Parathyroid adenoma (tissue), 2 donors: Measurements from ENCODE around the gene CLSTN2.

Source experiments
- H2AFZ ChIP-seq: fragments of 300-600 bp; sonication (generic); one replicate; pipeline ENCODE4 v1.7.0; 2017; ENCODE audit warnings: antibody characterized with exemption, mild to moderate bottlenecking
- H3K27ac ChIP-seq: fragments of 300-600 bp; sonication (generic); one replicate; pipeline ENCODE4 v1.7.0; 2017
- H3K27me3 ChIP-seq: fragments of 300-600 bp; sonication (generic); one replicate; pipeline ENCODE4 v1.7.0; 2017; ENCODE audit warnings: low read length; ENCODE audit not compliant: control insufficient read depth, insufficient read depth
- H3K36me3 ChIP-seq: fragments of 300-600 bp; sonication (generic); one replicate; pipeline ENCODE4 v1.7.0; 2017; ENCODE audit warnings: low read length; ENCODE audit not compliant: control insufficient read depth, insufficient read depth
- H3K4me1 ChIP-seq: fragments of 300-600 bp; sonication (generic); one replicate; pipeline ENCODE4 v1.7.0; 2017; ENCODE audit warnings: control low read depth
- H3K4me2 ChIP-seq: fragments of 300-600 bp; sonication (generic); one replicate; pipeline ENCODE4 v1.7.0; 2017; ENCODE audit warnings: low read length
- H3K4me3 ChIP-seq: fragments of 300-600 bp; sonication (generic); one replicate; pipeline ENCODE4 v1.7.0; 2017; ENCODE audit warnings: low read depth, low read length
- H3K79me2 ChIP-seq: fragments of 300-600 bp; sonication (generic); one replicate; pipeline ENCODE4 v1.7.0; 2017; ENCODE audit warnings: control low read depth
- H3K9ac ChIP-seq: fragments of 300-600 bp; sonication (generic); one replicate; pipeline ENCODE4 v1.7.0; 2017; ENCODE audit warnings: mild to moderate bottlenecking
- H3K9me3 ChIP-seq: fragments of 300-600 bp; sonication (generic); one replicate; pipeline ENCODE4 v1.7.0; 2017; ENCODE audit warnings: low read length; ENCODE audit not compliant: control insufficient read depth
- TF ChIP-seq, protein P1 (sequence below): fragments of 300-600 bp; sonication (generic); IDR thresholded peaks from one replicate; pipeline ENCODE4 v1.7.0; 2017; ENCODE audit warnings: antibody characterized with exemption, mild to moderate bottlenecking
- donor health status: primary hyperparathyroidism.

Gene CLSTN2

DNA sequence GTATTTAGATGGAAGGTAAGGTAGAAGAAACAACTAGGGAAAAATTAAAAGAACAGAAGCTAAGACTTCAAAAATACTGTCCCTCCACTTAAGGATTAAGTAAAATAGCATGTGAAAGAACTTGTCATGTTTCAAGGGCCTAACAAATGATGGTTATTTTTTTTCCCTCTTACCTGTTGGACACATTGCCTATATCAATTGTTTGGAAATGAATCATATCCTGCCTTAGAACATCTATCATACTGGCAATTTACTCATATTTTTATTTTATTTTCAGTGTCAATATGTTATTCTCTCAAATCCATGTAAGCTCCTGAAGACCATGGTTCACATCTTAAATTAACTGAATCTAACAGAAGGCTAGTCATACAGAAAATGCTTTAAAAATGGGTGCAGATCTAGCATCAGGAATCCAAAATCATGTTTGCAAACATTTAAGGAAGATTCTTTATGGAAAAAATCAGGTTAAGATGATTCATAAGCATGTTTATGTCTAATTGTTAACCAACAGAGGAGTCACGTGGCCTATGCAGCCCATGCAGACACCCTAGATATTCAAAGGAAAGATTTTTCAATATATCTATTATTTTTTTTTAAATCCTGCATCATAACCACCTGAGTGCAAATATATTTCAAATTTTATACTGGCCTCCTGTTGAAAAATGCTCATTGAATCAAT lies 607.1 kb downstream of the CLSTN2 start:
- TF ChIP-seq, protein P1, sequence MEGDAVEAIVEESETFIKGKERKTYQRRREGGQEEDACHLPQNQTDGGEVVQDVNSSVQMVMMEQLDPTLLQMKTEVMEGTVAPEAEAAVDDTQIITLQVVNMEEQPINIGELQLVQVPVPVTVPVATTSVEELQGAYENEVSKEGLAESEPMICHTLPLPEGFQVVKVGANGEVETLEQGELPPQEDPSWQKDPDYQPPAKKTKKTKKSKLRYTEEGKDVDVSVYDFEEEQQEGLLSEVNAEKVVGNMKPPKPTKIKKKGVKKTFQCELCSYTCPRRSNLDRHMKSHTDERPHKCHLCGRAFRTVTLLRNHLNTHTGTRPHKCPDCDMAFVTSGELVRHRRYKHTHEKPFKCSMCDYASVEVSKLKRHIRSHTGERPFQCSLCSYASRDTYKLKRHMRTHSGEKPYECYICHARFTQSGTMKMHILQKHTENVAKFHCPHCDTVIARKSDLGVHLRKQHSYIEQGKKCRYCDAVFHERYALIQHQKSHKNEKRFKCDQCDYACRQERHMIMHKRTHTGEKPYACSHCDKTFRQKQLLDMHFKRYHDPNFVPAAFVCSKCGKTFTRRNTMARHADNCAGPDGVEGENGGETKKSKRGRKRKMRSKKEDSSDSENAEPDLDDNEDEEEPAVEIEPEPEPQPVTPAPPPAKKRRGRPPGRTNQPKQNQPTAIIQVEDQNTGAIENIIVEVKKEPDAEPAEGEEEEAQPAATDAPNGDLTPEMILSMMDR = no peak
- Histone ChIP-seq H3K9me3 (no peaks in the 10 kb centered on the region), H3K4me2 (no peak overlapping the region), H3K27ac (no peak overlapping the region), H3K27me3 (no peaks in the 10 kb centered on the region), H3K79me2 (no peaks in the 10 kb centered on the region), H3K36me3 (no peaks in the 10 kb centered on the region), H2AFZ (no peak overlapping the region), H3K4me3 (no peak overlapping the region), H3K4me1 (no peaks in the 10 kb centered on the region), H3K9ac (no peak overlapping the region)

- Histone ChIP-seq H2AFZ (no peak overlapping the region), H3K36me3 (no peaks in the 10 kb centered on the region), H3K4me2 (no peak overlapping the region), H3K9ac (no peak overlapping the region), H3K27ac (no peak overlapping the region), H3K4me3 (no peak overlapping the region), H3K4me1 (no peaks in the 10 kb centered on the region), H3K9me3 (no peaks in the 10 kb centered on the region), H3K27me3 (no peaks in the 10 kb centered on the region), H3K79me2 (no peaks in the 10 kb centered on the region)
- TF ChIP-seq, protein P1 = no peak
These were observed 610.2 kb downstream of the CLSTN2 start for GRCh38 chr3:140545197-140545596.

- H3K27me3 ChIP-seq = no peaks in the 10 kb centered on the region
- H3K4me1 ChIP-seq = no peaks in the 10 kb centered on the region
- H3K9me3 ChIP-seq = no peaks in the 10 kb centered on the region
- H3K79me2 ChIP-seq = no peaks in the 10 kb centered on the region
- H3K36me3 ChIP-seq = no peaks in the 10 kb centered on the region
- no peak overlapping the region for H3K9ac ChIP-seq
- H2AFZ ChIP-seq = no peak overlapping the region
- no peak overlapping the region for H3K27ac ChIP-seq
- TF ChIP-seq, protein P1 = no peak
- no peak overlapping the region for H3K4me3 ChIP-seq
- H3K4me2 ChIP-seq = no peak overlapping the region
These were observed 610.8 kb downstream of the CLSTN2 start for GRCh38 chr3:140545756-140546155.

DNA sequence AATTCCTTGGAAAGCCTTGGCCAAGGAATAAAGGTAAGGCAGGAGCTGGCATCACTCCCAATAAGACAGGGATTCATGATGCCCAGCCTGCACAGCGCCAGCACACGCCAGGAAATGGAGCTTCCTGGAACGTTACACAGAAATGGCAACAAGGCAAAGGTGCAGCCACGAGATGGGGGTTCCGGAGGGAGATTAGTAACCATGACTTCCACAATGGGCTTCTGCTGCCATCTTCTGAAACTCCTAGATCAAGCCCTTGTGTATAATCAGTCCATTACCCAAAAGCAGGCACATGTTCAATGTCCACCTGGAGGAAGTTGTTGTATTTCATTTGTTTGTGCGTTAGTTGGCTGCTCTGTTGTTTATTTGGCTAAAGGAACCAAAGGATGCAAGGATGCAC lies 611.7 kb downstream of the CLSTN2 start:
- Histone ChIP-seq H2AFZ (no peak overlapping the region), H3K27me3 (no peaks in the 10 kb centered on the region), H3K9me3 (no peaks in the 10 kb centered on the region), H3K9ac (no peak overlapping the region), H3K79me2 (no peaks in the 10 kb centered on the region), H3K27ac (no peak overlapping the region), H3K4me1 (no peaks in the 10 kb centered on the region), H3K4me3 (no peak overlapping the region), H3K36me3 (no peaks in the 10 kb centered on the region), H3K4me2 (no peak overlapping the region)
- TF ChIP-seq, protein P1 = no peak

- TF ChIP-seq, protein P1 = no peak
- H3K4me1 ChIP-seq = no peaks in the 10 kb centered on the region
- H3K27ac ChIP-seq = no peak overlapping the region
- H3K9ac ChIP-seq = no peak overlapping the region
- no peak overlapping the region for H2AFZ ChIP-seq
- no peaks in the 10 kb centered on the region for H3K79me2 ChIP-seq
- no peaks in the 10 kb centered on the region for H3K27me3 ChIP-seq
- no peaks in the 10 kb centered on the region for H3K36me3 ChIP-seq
- no peaks in the 10 kb centered on the region for H3K9me3 ChIP-seq
- H3K4me3 ChIP-seq = no peak overlapping the region
- H3K4me2 ChIP-seq = no peak overlapping the region
These were observed 617.4 kb downstream of the CLSTN2 start for GRCh38 chr3:140552403-140552802.
